ENCODE results near the gene IKBKE. TPM values are rescaled to one million over a fixed set of nuclear protein-coding genes. Genes with fewer than 3 reads are reported as not detected.
A peak's percentile ranks its signal among the peaks of the same experiment; 100 is the strongest.

IKBKE gene
- total RNA-seq, 1 experiment from 2014 or later = 36.0 TPM

DNA sequence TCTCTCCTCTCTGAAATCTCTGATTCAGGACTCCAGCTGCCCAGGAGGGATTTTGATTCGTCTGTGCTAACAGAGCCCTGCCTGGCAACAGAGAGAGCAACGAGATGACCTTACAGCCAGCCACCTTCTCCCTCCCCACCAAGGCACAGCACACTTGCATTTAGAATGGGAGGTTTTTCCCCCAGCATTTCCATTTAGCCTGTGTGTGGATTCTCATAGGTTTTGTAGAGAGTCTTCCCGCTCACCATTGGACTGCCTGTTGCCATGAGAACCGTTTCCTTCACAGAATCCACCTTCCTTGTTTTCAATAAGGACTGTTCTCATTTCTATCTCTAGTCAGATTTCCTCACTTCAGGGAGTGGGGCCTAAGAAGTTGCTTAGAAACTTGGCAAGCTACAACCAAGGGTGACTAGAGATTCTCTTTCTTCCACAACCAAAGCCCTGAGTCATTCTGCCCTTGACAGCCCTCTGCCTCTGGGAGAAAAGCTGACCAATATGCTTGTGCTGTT, 5.8 kb upstream of the IKBKE start:
- H3K4me2 ChIP-seq (ENCODE audit: low read depth, low read length, poor library complexity, severe bottlenecking) = no peak overlapping the region
- H3K27ac ChIP-seq (ENCODE audit: low read length) = peak overlapping the region; percentile 98
- H3K9me3 ChIP-seq (ENCODE audit: low read length) = no peaks in the 10 kb centered on the region
- no peaks in the 10 kb centered on the region for H3K9me2 ChIP-seq (replicated peaks; ENCODE audit: insufficient read depth, low read length)
- H3K4me1 ChIP-seq (ENCODE audit: low read length) = peaks cover 65% of the 10 kb centered on the region
- DNase-seq = no peak
- no peaks in the 10 kb centered on the region for H4K20me1 ChIP-seq (ENCODE audit: insufficient read depth, low read depth, low read length)
- no peak overlapping the region for H3K9ac ChIP-seq (ENCODE audit: low read length)
- no peak overlapping the region for H2AFZ ChIP-seq (ENCODE audit: low read length)
- H3K79me2 ChIP-seq (ENCODE audit: low read length) = no peaks in the 10 kb centered on the region
- no peak overlapping the region for H3K4me3 ChIP-seq (ENCODE audit: low read length)
- peaks cover 19% of the 10 kb centered on the region; the same call in 1 of the 2 replicates for H3K36me3 ChIP-seq (ENCODE audit: insufficient read depth, low read length)
- H3K27me3 ChIP-seq (ENCODE audit: low read length) = no peaks in the 10 kb centered on the region

- Histone ChIP-seq H3K27me3 (ENCODE audit: low read length) (no peaks in the 10 kb centered on the region), H3K9ac (ENCODE audit: low read length) (no peak overlapping the region)
These were observed 4.3 kb upstream of the IKBKE start for GRCh38 chr1:206465951-206466350.

GRCh38 chr1:206466840-206467649, 3.2 kb upstream of the IKBKE start:
- no peaks in the 10 kb centered on the region for H3K9me2 ChIP-seq (replicated peaks; ENCODE audit: insufficient read depth, low read length)
- peak; percentile 54 for DNase-seq
- no peak overlapping the region for H2AFZ ChIP-seq (ENCODE audit: low read length)
- peaks cover 24% of the 10 kb centered on the region for H3K79me2 ChIP-seq (ENCODE audit: low read length)
- H3K27ac ChIP-seq (ENCODE audit: low read length) = peak overlapping the region; percentile 98
- H3K36me3 ChIP-seq (ENCODE audit: insufficient read depth, low read length) = peaks cover 17% of the 10 kb centered on the region; the same call in 1 of the 2 replicates
- H4K20me1 ChIP-seq (ENCODE audit: insufficient read depth, low read depth, low read length) = no peaks in the 10 kb centered on the region
- H3K4me3 ChIP-seq (ENCODE audit: low read length) = peak overlapping the region; percentile 63
- H3K27me3 ChIP-seq (ENCODE audit: low read length) = no peaks in the 10 kb centered on the region
- H3K4me2 ChIP-seq (ENCODE audit: low read depth, low read length, poor library complexity, severe bottlenecking) = peak overlapping the region; percentile 81
- no peaks in the 10 kb centered on the region for H3K9me3 ChIP-seq (ENCODE audit: low read length)
- peak overlapping the region; percentile 98 for H3K9ac ChIP-seq (ENCODE audit: low read length)
- H3K4me1 ChIP-seq (ENCODE audit: low read length) = peaks cover 83% of the 10 kb centered on the region

More at GRCh38 chr1:206465951-206466350, 4.3 kb upstream of the IKBKE start:
- no peak overlapping the region for H2AFZ ChIP-seq (ENCODE audit: low read length)
- H3K79me2 ChIP-seq (ENCODE audit: low read length) = peaks cover 13% of the 10 kb centered on the region
- no peaks in the 10 kb centered on the region for H4K20me1 ChIP-seq (ENCODE audit: insufficient read depth, low read depth, low read length)
- no peaks in the 10 kb centered on the region for H3K9me3 ChIP-seq (ENCODE audit: low read length)
- H3K27ac ChIP-seq (ENCODE audit: low read length) = peak overlapping the region; percentile 98
- peaks cover 74% of the 10 kb centered on the region for H3K4me1 ChIP-seq (ENCODE audit: low read length)
- peak overlapping the region; percentile 81 for H3K4me2 ChIP-seq (ENCODE audit: low read depth, low read length, poor library complexity, severe bottlenecking)
- 0 out of 2 replicates have a peak overlapping the region, but pooled peaks have one; percentile 11 for H3K4me3 ChIP-seq (ENCODE audit: low read length)
- no peaks in the 10 kb centered on the region for H3K9me2 ChIP-seq (replicated peaks; ENCODE audit: insufficient read depth, low read length)
- peaks cover 19% of the 10 kb centered on the region; the same call in 1 of the 2 replicates for H3K36me3 ChIP-seq (ENCODE audit: insufficient read depth, low read length)
- DNase-seq = no peak

GRCh38 chr1:206467915-206468314, 2.4 kb upstream of the IKBKE start:
- H3K27me3 ChIP-seq (ENCODE audit: low read length) = no peaks in the 10 kb centered on the region
- DNase-seq = peak; percentile 95
- H3K27ac ChIP-seq (ENCODE audit: low read length) = peak overlapping the region; percentile 98
- no peaks in the 10 kb centered on the region for H4K20me1 ChIP-seq (ENCODE audit: insufficient read depth, low read depth, low read length)
- H3K9me3 ChIP-seq (ENCODE audit: low read length) = no peaks in the 10 kb centered on the region
- peaks cover 84% of the 10 kb centered on the region for H3K4me1 ChIP-seq (ENCODE audit: low read length)
- H3K9me2 ChIP-seq (replicated peaks; ENCODE audit: insufficient read depth, low read length) = no peaks in the 10 kb centered on the region
- H3K4me2 ChIP-seq (ENCODE audit: low read depth, low read length, poor library complexity, severe bottlenecking) = peak overlapping the region; percentile 81
- H3K4me3 ChIP-seq (ENCODE audit: low read length) = peak overlapping the region; percentile 63
- H3K36me3 ChIP-seq (ENCODE audit: insufficient read depth, low read length) = peaks cover 9% of the 10 kb centered on the region; the same call in 1 of the 2 replicates
- peak overlapping the region; percentile 98 for H3K9ac ChIP-seq (ENCODE audit: low read length)
- H3K79me2 ChIP-seq (ENCODE audit: low read length) = peaks cover 33% of the 10 kb centered on the region
- peak overlapping the region; percentile 61; the same call in 1 of the 2 replicates for H2AFZ ChIP-seq (ENCODE audit: low read length)

DNA sequence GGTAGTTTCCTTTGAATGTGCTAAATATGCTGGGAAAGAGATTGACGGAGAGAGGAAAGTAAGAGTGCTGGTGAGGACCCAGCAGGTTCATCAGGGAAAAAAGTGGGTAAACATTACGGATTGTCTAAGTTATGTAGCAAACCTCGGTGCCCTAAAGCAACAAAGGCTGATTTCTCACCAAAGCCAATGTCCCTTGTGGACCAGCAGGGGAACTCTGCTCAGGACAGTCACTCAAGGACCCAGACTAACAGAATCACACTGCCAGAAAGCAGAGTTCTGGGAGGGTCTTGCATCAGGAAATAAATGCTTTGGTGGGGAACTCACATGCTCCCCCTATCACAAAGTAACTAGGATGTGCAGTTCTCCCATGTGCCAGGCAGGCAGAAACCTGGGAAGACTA, 1.7 kb upstream of the IKBKE start:
- no peaks in the 10 kb centered on the region for H4K20me1 ChIP-seq (ENCODE audit: insufficient read depth, low read depth, low read length)
- peaks cover 88% of the 10 kb centered on the region for H3K4me1 ChIP-seq (ENCODE audit: low read length)
- H3K4me2 ChIP-seq (ENCODE audit: low read depth, low read length, poor library complexity, severe bottlenecking) = peak overlapping the region; percentile 81
- peak overlapping the region; percentile 63 for H3K4me3 ChIP-seq (ENCODE audit: low read length)
- H3K27me3 ChIP-seq (ENCODE audit: low read length) = no peaks in the 10 kb centered on the region
- DNase-seq = peak; percentile 66
- H3K9ac ChIP-seq (ENCODE audit: low read length) = peak overlapping the region; percentile 98
- H3K9me2 ChIP-seq (replicated peaks; ENCODE audit: insufficient read depth, low read length) = no peaks in the 10 kb centered on the region
- H3K27ac ChIP-seq (ENCODE audit: low read length) = peak overlapping the region; percentile 98
- peaks cover 6% of the 10 kb centered on the region; the same call in 1 of the 2 replicates for H3K36me3 ChIP-seq (ENCODE audit: insufficient read depth, low read length)
- no peaks in the 10 kb centered on the region for H3K9me3 ChIP-seq (ENCODE audit: low read length)
- H2AFZ ChIP-seq (ENCODE audit: low read length) = peak overlapping the region; percentile 61; the same call in 1 of the 2 replicates
- H3K79me2 ChIP-seq (ENCODE audit: low read length) = peaks cover 34% of the 10 kb centered on the region

DNA sequence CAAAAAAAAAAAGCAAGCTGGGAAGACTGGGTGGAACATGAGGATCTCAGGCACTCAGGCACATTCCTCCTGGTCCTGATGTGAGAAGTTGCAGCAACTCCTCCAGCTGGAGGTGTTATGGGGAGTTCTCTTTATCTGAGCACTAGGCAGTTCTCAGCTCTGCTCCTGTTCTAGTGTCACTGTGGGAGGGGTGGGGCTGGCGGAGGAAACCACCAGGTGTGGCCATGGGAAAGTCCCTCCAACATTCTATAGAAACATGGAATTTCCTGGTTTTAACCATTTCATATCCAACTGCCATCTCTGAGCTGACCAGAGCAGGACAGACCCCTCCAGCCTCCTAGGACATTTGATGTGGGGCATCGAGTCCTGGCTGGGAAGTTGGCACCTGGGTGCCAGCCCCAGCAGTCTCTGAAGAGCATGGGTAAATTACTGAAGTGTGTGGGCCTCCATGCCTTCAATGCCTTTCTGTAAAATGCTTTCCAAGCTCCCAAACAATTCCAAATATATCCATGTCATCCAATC, 804 bp upstream of the IKBKE start:
- DNase-seq = peak; percentile 59

DNA sequence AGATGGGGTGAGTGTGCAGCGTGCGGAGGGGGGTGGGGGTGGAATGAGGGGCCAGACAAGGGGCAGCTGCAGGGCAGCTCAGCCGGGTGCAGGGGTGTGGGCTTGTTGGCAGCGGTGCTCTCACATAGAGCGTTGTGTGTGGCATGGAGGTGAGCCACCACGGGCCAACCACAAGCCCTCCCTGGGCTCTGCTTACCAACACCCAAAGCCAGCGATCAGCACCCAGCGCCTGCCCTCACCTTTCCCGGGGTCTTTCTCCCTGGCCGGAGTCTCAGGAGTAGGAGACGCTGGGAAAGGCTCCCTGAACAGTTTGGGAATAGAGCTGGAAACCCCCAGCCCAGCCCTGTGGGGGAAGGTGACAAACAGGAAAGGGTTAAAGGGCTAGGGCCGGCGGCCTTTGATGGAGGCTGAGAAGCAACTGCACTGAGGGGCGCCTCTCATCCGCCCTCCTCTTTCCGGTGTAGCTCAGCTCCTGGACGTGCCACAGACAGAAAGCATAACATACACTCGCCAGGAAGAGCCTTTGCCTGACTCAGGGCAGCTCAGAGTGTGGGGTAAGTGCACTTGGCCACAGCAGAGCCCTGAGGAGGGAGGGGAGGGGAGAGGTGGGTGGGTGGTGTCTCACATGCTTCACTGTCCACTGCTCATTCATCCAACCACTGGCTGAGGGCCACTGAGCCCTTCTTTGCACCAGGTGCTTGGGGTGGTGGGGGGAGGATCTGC, 577 bp downstream of the IKBKE start:
- peak overlapping the region; percentile 98 for H3K27ac ChIP-seq (ENCODE audit: low read length)
- H3K27me3 ChIP-seq (ENCODE audit: low read length) = no peaks in the 10 kb centered on the region
- DNase-seq = peak; percentile 84
- H3K4me1 ChIP-seq (ENCODE audit: low read length) = peaks cover 68% of the 10 kb centered on the region
- H3K4me3 ChIP-seq (ENCODE audit: low read length) = peak overlapping the region; percentile 94
- peak overlapping the region; percentile 81 for H3K4me2 ChIP-seq (ENCODE audit: low read depth, low read length, poor library complexity, severe bottlenecking)
- H3K9ac ChIP-seq (ENCODE audit: low read length) = peak overlapping the region; percentile 98
- no peaks in the 10 kb centered on the region for H3K9me3 ChIP-seq (ENCODE audit: low read length)
- H3K79me2 ChIP-seq (ENCODE audit: low read length) = peaks cover 34% of the 10 kb centered on the region
- H3K9me2 ChIP-seq (replicated peaks; ENCODE audit: insufficient read depth, low read length) = no peaks in the 10 kb centered on the region
- H2AFZ ChIP-seq (ENCODE audit: low read length) = no peak overlapping the region
- no peaks in the 10 kb centered on the region for H4K20me1 ChIP-seq (ENCODE audit: insufficient read depth, low read depth, low read length)
- H3K36me3 ChIP-seq (ENCODE audit: insufficient read depth, low read length) = peaks cover 9% of the 10 kb centered on the region

More for the DNA sequence above, 804 bp upstream of the IKBKE start:
- Histone ChIP-seq H3K27ac (ENCODE audit: low read length) (peak overlapping the region; percentile 98), H3K9me3 (ENCODE audit: low read length) (no peaks in the 10 kb centered on the region), H3K4me1 (ENCODE audit: low read length) (peaks cover 82% of the 10 kb centered on the region), H3K9ac (ENCODE audit: low read length) (peak overlapping the region; percentile 98), H3K4me2 (ENCODE audit: low read depth, low read length, poor library complexity, severe bottlenecking) (peak overlapping the region; percentile 81), H3K79me2 (ENCODE audit: low read length) (peaks cover 34% of the 10 kb centered on the region), H3K4me3 (ENCODE audit: low read length) (peak overlapping the region; percentile 94), H4K20me1 (ENCODE audit: insufficient read depth, low read depth, low read length) (no peaks in the 10 kb centered on the region), H3K36me3 (ENCODE audit: insufficient read depth, low read length) (peaks cover 8% of the 10 kb centered on the region), H2AFZ (ENCODE audit: low read length) (no peak overlapping the region), H3K27me3 (ENCODE audit: low read length) (no peaks in the 10 kb centered on the region), H3K9me2 (replicated peaks; ENCODE audit: insufficient read depth, low read length) (no peaks in the 10 kb centered on the region)

All from Karpas-422 (cell line).